Femur (tissue), 1 donor: ENCODE data around the gene KLF13.
A peak's percentile ranks its signal among the peaks of the same experiment; 100 is the strongest.

ENCODE experiments used
- DNase-seq: peaks from one replicate; pipeline ENCODE4 v3.0.0-alpha.2; 2017

Gene KLF13

GRCh38 chr15:31333820-31334219 lies 7.2 kb downstream of the KLF13 start:
- DNase-seq: no peak

- DNase-seq: no peak
Observed at GRCh38 chr15:31335989-31336592, 9.5 kb downstream of the KLF13 start.

- DNase-seq: no peak
Observed at GRCh38 chr15:31336593-31337295, 10.1 kb downstream of the KLF13 start.

GRCh38 chr15:31337352-31338031 lies 10.9 kb downstream of the KLF13 start:
- DNase-seq: no peak

DNA sequence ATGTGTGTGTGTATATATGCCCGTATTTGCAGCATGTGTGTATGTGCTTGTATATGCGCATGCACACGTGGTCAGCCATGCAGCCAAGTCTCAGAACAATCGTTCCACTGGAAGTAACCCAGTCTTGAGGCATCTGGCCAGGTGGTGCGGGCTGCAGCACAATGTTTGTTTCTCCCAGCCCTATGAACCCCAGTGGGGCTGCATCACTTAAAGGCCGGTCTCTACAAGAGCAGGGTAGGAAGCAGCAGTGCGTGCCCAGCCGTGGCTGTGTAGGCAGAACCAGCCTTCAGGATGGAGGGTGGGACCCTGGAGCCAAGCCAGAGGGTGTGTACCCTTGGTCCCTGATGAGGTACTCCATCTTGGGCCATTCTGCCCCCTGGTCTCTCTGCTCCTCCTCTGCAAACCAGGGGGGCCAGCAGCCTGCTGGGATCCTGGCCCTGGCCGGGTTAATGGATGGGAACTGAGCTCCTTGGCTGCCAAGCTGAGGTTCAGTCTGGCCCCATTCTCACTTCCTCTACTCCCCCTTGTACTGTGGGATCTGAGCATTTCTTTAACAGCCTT lies 11.8 kb downstream of the KLF13 start:
- peak; percentile 60 for DNase-seq

- peak; percentile 86 for DNase-seq
Observed at GRCh38 chr15:31338879-31339557, 12.4 kb downstream of the KLF13 start.

GRCh38 chr15:31339558-31339895 lies 12.9 kb downstream of the KLF13 start:
- no peak for DNase-seq

GRCh38 chr15:31340047-31340446 lies 13.4 kb downstream of the KLF13 start:
- no peak for DNase-seq

GRCh38 chr15:31340592-31340991 lies 14.0 kb downstream of the KLF13 start:
- DNase-seq: no peak

DNA sequence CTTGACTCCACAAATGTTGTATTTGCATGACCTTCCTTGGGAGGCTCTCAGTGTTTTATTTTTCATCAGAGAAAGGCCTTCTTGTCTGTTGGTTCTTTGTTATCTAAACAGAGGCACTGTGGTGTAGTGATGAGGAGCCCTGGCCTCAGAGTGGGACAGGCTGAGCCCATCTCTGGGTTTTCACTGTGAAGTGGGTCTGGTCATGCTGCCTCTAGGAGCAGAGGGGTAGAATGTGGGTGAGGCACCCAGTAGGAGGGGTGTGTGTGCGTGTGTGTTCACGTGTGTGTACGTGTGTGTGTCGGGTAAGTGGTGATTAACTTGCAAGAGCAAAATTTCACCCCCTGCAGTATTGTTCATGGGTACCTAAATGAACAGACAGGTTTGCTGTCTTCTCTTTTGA lies 14.4 kb downstream of the KLF13 start:
- no peak for DNase-seq

DNA sequence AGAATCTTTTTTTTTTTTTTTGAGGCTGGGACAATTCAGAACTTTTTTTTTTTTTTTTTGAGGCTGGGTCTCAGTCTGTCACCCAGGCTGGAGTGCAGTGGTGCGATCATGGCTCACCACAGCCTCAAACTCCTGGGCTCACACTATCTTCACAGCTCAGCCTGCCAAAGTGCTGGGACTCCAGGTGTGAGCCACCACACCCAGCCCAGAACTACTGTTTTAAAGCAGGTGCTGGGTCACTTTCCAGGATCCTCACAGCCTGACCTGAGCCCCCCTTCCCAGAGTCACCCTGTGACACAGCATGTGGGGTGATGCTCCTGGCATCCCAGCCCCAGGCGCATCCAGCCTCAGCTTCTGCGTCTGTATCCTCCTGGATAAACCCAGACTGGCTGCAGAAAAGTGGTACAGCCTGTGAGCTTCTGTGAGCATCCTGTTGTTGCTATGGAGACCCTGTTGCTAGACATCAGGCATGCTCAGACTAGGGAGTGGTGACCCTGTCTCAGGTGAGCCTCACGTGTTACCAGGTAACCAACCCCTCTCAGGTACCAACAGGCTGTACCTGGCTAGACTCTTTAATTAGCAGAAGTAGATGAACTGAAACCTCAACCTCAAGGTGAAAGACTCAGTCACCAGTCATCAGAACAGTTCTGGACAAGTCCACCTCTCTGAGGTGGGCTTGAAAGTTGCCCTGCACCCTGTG lies 15.0 kb downstream of the KLF13 start:
- DNase-seq: no peak

DNA sequence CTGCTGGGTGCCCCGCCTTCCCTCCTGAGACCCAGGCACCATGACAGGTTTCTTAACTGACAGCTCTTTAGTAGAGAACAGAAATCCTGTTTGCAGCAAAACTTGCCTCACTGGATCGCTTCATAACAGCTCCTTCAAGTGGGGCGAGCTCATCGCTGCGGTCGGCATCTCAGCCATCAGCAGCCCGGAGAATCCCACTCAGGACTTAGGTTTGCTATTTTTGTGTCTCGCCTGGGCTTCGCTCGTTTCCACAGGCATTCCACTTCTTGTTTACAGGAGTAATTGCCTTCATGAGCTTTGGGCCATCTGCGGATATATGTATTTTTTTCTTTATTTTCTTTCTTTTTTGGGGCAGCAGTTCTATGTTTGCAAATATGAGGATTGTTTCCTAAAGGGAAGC lies 15.7 kb downstream of the KLF13 start:
- DNase-seq: no peak

DNA sequence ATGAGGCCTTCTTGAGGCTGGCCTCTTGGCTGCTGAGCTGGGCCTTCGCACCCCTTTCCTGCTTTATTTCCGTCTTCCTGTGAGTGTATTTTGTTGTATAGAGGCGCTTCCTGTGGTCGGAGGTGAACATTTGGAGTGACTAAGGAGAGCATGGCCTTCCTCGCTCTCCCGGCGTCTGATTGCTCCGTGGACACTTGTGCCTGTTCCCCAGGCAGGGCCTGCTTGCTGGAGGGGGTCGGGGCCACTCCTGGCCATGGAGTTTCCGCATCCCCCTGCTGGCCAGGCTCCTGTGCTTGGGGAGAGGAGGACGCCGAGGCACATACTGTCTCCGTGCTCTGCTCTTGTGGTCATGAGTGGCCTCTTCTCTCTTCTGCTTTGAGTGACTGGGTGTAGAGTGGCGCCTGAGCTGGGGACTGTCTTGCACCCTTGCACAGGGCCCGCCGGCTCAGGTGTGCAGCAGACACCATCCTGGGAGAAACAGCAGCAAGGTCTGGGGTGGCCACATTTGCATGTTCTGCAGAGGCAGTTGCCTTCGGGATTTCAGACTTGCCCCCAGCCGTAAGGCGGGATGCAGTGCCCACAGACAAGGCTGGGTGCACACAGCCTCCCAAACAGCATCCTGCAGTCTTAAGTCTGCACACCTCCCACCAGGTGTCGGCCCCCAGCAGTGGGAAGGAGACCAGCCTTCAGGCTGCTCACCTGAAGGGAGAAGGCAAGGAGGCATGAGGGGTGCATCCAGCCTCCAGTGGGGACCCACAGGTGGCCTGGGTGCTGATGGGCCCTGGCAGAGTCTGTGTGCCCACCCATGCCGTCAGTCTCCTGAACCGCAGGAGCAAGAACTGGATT lies 16.4 kb downstream of the KLF13 start:
- DNase-seq: no peak

- no peak for DNase-seq
Observed at GRCh38 chr15:31343831-31344230, 17.2 kb downstream of the KLF13 start.

DNA sequence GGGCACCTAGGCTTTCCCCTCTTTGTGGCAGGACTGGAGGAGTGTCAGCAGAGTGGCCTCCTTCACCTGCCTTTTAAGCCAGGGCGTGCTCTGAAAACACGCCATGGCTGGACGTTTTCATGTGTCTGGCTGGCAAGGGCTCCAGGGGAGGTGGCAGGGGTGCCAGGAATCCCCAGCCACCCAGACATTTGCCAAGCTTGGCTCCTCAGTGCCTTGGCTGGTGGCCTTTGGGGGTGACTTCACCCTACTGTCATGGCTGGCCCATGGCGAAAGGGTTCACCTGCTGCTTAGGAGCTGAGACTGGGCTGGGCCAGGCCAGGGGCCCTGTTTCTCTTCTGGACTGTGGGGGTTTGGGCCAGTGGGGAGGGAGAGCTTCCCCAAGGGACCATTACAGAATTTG lies 17.6 kb downstream of the KLF13 start:
- no peak for DNase-seq

DNA sequence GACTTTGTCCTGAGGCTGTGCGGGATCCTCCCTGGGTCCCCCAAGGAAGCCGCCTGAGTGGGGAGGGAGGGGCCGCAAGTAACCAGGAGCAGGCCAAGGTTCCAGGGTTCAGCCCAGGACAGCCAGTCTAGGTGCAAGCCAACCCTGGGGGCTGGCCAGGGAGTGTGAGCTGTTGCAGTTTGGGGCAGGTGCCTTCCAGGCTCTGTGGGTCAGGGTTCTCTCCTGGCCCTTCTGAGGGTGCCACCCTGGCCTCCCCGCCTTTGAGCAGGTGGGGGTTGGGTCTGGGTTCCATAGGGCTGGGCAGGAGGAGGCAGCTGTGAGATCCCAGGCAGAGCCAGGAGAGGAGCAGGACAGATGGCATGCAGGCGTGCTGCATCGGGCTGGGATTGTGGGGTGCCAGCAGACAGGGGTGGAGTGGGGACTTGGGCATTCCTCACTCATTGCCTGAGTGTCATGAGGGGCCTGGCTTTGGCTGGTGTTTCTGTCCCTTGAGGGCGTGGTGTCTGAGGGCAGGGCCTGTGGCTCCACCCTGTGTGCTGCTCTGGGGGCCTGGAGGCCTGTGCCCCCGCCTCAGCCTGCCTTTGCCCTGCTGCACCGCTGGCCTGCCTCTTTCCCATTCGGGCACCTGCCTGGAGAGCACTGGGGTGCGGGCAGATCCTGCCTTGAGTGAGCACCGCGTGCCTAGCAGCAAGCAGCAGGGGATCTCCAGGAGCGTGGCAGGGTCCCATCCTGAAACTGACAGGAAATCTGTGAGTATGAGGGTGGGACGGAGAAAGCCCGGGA lies 18.4 kb downstream of the KLF13 start:
- peak; percentile 45 for DNase-seq

DNA sequence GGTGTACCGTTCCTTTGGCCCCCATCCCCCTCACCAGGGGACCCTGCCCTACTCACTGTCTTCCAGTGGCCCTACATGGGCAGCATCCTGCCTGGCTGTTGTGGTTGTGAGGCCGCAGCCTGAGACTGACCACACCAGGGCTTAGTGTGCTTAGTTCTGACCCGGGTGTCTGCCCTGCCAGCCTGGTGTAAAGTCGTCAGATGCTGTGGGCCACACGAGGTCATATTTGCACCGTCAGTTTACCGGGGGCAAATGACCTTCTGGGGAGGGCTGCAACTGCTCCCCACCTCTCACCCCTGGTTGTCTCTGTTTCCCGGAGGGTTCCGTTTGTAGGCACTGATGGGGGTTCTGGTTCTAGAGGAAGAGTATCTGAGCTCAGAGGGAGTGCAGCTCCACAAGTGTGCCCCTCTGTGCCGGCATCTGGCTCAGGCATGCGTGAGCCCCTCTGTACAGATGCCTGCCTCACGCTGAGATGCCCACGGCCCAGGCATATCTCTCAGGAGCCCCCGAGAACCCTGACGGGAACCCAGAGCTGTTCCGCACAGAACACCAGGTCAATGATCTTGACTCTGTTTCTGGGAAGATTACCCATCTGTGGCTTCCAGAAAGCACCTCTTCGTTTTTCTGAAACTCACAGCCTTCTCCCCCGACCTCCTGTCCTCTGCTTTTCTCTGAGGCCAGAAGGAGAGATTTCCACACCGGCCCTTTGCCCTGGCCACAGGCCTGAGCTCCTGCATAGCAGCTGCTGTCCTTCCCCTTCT lies 19.2 kb downstream of the KLF13 start:
- DNase-seq: no peak

- DNase-seq: no peak
Observed at GRCh38 chr15:31346367-31347066, 19.9 kb downstream of the KLF13 start.
